HG03342 (cell line): Measurements from ENCODE around the gene PALLD.
"Not testable (repeated sequence)": the region's sequence is repeated elsewhere in the genome, so short reads cannot be mapped to it uniquely, and the experiment has no call there.

Source experiments
- ATAC-seq: cut with Tn5 transposase; IDR thresholded peaks from one replicate; pipeline ENCODE4 v1.9.1; 2021; ENCODE audit warnings: mild to moderate bottlenecking, moderate library complexity; ENCODE audit not compliant: unreplicated experiment

Gene PALLD

DNA sequence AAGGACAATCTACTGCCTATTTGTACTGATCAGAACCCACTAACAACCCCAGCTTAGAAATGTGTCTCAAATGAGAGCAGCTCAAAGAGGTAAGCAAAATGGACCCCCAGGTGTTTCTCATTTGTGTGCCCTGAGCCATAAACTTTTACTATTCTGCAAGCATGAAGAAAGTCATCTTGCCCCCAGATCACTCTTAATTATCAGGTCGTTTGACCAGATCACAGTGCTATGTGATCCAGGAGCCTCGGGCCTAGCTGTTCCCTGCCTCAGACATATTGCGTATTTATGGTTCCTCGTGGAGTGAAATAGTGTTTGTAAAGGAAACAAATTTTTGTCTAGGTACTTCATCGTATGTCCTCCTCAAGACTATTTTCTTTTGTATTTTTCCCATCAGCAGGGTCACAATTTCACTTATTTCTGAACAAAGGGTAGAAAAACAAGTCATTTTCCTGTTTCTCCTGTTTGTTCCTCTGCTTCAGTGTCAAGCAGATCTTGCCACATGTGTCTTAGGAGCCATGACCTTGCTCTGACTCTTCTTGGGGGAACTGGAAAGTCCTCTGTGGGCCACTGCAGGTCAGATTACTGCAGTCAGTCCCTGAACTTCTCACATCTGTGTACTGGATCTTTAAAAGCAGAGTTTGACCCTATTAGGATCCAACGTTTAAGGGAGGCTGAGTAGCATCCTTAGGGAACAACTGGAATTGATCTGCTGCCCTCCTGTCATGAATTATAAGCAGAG lies 194.9 kb downstream of the PALLD start:
- no peak for ATAC-seq

- ATAC-seq = no peak
Measured at GRCh38 chr4:168693750-168694490, 197.1 kb downstream of the PALLD start.

DNA sequence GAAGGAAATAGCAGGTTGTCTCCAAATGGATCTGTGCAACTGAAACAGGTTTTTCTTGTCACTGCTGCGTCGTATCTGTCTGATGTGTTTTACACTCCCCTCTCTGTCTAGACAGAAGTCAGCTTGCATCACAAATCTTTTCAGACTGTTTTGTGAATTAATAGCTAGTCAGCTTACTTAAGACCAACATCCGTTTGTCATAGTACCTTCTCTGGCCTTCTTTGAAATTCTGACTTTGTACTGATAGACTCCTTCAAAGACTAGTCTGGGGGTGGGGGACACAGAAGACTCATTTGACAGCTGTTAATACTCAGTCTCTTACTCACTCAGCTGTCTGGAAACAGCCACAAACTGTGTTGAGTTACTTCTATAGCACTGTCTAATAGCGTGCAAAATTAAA lies 197.8 kb downstream of the PALLD start:
- ATAC-seq = no peak

GRCh38 chr4:168695288-168695687 lies 198.4 kb downstream of the PALLD start:
- no peak for ATAC-seq

- ATAC-seq = no peak
Measured at GRCh38 chr4:168696280-168696679, 199.4 kb downstream of the PALLD start.

- no peak for ATAC-seq
Measured at GRCh38 chr4:168696826-168697225, 200.0 kb downstream of the PALLD start.

- no peak for ATAC-seq
Measured at GRCh38 chr4:168699224-168699878, 202.5 kb downstream of the PALLD start.

DNA sequence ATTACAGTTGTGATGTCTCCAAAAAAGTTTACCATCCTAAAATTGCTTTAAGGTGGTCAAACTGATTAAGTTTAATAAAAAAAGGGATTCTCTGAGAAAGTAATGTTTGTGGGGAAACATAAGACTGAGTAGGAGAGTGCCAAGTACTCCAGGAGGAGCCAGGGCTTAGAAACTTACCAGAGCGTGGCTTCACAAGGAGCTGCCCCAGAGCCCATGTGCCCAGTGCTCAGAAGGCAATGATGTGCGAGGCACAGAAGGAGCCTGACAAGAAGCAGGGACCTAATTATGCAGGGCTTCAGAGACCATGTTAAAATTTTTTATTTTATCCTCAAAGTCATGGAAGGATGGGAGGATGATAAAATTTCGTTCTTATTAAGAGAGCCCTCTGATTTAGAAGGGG lies 204.2 kb downstream of the PALLD start:
- ATAC-seq = no peak

DNA sequence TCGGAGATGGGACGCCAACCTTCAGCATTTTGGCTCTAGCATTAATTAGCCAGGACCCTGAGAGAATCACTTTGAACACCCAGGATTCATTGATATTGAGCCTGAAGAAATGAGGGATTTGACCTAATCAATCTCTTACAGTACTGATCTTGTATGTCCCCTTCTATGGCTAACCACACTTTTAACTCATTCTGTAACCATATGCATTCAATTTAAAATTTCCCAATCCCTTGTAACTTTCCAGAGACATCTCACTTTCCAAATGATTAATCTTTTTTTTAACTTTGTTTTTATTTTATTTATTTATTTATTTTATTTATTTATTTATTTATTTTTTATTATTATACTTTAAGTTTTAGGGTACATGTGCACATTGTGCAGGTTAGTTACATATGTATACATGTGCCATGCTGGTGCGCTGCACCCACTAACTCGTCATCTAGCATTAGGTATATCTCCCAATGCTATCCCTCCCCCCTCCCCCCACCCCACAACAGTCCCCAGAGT lies 205.8 kb downstream of the PALLD start:
- ATAC-seq = not testable (repeated sequence)

DNA sequence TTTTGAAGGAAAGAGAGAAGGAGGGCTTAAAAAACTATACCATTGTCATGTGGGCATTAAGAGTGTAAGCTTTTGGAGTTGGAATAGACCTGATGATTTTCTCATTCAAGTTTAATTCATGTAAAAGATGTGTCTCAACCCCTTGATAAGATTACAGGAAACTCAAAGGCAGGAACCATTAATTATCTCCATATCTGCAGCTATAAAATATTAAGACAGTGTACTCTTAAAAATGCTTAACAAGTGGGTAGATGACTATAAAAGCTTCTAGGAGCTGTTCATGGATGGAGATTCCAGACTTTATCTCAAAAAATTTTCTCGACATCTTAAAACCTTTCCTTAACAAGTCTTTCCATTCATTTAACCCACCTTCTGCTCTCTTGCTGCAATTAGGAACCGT lies 208.3 kb downstream of the PALLD start:
- ATAC-seq = no peak

DNA sequence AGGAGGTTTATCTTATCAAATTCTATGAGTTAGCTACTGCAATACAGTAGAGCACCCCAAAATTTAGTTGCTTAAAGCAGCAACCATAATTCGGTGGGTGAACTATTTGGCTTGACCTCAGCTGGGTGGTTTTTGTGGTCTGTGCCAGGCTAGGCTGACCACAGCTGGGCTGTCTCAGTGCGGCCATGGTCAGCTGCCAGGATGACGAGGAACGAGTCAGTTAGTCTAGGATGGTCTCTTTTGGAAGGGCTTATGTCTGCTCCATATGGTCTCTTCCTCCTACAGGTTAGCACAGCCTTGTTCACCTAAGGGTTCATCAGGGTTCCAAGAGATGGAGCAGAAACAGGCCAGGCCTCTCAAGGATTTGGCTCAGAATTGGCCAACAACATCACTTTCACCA lies 210.4 kb downstream of the PALLD start:
- no peak for ATAC-seq

GRCh38 chr4:168708108-168708507 lies 211.3 kb downstream of the PALLD start:
- ATAC-seq = no peak

DNA sequence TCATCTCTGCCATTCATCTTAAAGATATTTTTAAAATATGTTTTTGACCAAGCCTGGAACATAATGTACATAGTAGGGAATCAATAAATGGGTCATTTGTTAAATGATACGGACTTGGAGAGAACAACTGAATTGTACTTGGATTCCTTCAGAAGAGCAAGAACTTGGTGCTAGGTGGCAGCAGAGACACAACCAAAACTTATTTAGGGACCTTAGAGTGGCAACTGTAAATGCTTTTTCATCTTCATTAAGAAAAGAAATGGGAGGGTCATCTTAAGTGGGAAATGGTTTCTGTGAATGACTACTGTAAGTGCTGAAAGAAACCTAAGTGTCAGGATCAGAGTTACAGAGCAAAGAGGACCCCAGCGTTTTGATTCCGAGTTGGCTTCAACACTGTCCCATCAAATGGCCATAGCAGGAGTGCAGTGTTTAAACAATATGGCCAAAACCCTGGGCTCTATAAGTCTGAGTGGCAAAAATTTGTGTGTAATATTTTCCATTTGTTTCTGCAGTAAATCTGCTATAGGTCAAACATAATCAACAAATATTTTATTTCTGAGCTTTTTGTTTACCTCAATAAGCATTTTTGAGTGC lies 213.6 kb downstream of the PALLD start:
- no peak for ATAC-seq

DNA sequence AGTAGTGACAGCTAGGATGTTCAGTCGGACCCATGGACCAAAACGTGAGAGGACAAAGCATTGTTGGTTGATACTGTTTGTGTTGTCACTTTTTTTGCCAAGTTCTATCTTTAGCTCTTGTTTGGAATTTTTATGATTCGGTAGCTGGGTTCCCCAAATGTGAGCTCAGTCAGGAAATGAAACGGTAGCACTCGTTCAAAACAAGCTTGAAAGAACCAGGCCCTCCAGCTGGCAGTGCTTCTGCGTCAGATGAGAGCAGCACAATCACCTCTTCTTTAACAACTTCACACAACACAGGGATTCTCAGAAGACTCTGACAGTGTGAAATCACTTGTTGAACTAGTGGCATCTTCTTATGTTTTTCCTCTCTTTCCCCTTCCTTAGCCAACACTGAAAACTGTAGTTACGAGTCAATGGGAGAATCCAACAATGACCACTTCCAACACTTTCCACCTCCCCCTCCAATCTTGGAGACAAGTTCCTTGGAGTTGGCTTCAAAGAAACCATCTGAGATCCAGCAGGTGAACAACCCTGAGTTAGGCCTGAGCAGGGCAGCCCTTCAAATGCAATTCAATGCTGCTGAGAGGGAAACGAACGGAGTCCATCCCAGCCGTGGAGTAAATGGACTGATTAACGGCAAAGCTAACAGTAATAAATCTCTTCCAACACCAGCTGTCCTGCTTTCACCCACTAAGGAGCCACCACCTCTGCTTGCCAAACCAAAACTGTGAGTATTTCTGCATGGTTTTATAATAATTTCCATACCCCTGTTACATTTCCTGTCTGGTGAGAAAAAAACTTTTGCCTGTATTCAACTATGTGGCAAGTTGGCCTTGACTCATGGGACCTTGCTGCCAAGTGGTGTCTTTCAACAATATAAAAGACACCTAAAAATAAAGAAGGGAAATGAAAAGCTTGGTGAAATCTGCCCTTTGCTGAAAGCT lies 214.6 kb downstream of the PALLD start:
- ATAC-seq = no peak

DNA sequence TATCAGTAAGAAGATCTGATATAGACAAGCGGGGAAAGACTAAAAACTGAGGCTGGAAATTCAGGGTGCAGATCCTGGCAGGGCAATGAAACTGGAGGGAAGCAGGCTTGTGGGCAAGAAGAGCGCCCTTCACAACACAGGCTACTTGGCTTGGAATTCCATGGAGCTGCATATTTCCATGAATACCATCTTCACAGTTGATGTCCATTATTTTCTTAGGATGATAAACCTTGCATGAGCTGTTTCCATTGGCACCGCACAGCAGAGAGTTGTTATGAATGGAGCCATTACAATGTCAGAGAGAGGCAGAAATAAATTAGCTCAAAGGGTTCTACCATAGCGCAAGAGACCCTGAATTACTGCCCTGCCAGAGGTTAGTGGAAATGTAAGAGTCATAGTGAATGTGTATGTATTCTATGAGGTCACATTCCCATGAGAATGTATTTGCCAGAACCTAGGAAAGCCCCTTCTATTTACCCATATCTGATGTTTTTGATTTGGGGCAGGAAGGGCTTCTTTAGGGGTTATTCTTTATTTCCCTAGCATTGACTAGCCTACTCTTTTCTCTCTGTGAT lies 215.6 kb downstream of the PALLD start:
- no peak for ATAC-seq

DNA sequence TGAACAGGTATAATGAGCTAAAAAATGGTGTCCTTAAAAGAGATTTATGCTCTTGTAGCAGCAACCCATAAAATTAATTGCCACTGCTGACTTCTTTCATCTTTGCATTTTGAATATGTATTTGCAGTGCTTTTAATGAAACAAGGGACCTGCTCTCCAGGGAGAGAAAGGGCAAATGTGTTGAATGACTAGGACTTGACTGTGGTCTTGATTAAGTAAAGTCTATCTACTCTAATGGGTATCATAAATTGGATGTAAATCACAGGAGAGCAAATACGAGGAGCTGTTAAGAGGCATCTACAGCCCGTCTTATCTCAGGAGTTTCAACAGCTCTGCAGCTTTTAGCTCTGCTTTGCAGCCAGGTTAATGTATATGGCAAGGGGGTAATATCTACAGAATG lies 216.4 kb downstream of the PALLD start:
- ATAC-seq = no peak

- no peak for ATAC-seq
Measured at GRCh38 chr4:168715896-168716295, 219.0 kb downstream of the PALLD start.

GRCh38 chr4:168716406-168717129 lies 219.7 kb downstream of the PALLD start:
- ATAC-seq = no peak

DNA sequence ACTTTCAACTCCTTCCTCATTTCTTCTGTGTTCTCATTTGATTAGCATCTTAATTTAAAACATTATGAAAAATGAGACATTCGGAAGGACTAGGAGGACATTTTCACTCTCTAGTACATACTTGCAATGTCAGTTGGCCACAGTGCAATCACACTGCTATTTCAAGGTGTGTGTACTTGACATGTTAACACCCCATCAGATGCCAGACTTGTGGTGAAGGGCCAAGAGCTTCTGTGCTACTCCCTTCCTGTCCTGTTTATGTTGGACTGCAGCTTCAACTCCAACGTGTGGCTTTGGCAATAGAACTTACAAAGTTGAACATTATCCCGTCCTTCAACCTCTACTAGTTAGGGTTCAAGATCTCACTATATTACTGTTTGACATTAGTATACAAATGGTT lies 221.0 kb downstream of the PALLD start:
- ATAC-seq = no peak
